ENCODE results near the gene SMIM44.

DNA sequence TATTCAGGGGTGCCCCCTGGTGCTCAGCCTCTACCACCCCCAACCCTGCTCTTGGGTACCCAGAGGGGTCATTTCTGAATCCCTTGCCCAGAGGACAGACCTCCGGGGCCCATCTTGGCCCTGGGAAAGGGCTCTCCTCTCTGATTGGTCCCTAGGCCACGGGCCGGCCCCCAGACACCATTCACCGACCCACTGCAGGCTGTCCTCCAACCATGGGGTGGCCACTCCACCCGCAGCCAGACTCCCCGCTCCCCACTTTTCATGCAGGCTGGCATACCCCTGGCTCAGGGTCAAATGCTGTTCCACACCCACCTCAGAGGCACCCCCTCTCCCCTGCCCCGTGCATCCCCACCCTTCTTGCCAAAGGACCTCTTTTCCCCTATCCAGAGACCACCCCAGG is 17.7 kb downstream of the SMIM44 start:
- TF ChIP-seq ZNF274 (IDR thresholded peaks at IDR 0.05; ENCODE audit: low read depth, low read length) = no peak
- no peak for TF ChIP-seq YY1 (IDR thresholded peaks at IDR 0.05; ENCODE audit: insufficient read depth, insufficient read length)
